ENCODE measurements around the gene FABP6.

Gene FABP6

GRCh38 chr5:160263326-160263855 is 34.1 kb downstream of the FABP6 start:
- DNase-seq: no peak

- DNase-seq: no peak
These were observed 36.7 kb downstream of the FABP6 start for GRCh38 chr5:160266044-160266443.

- no peak for DNase-seq
These were observed 37.5 kb downstream of the FABP6 start for GRCh38 chr5:160266752-160267345.

- no peak for DNase-seq
These were observed 38.8 kb downstream of the FABP6 start for GRCh38 chr5:160268121-160268520.

GRCh38 chr5:160269017-160269416 is 39.7 kb downstream of the FABP6 start:
- DNase-seq: peak; percentile 24

GRCh38 chr5:160270704-160271103 is 41.4 kb downstream of the FABP6 start:
- no peak for DNase-seq

GRCh38 chr5:160271396-160271795 is 42.1 kb downstream of the FABP6 start:
- DNase-seq: no peak

- DNase-seq: no peak
These were observed 42.5 kb downstream of the FABP6 start for GRCh38 chr5:160271836-160272235.

- no peak for DNase-seq
These were observed 43.0 kb downstream of the FABP6 start for GRCh38 chr5:160272264-160272663.

GRCh38 chr5:160272889-160273288 is 43.6 kb downstream of the FABP6 start:
- DNase-seq: no peak

- DNase-seq: no peak
These were observed 45.2 kb downstream of the FABP6 start for GRCh38 chr5:160274483-160274931.

GRCh38 chr5:160278343-160278742 is 49.0 kb downstream of the FABP6 start:
- DNase-seq: no peak

- no peak for DNase-seq
These were observed 51.2 kb downstream of the FABP6 start for GRCh38 chr5:160280384-160281095.

GRCh38 chr5:160281275-160281674 is 52.0 kb downstream of the FABP6 start:
- no peak for DNase-seq

GRCh38 chr5:160284291-160284873 is 55.1 kb downstream of the FABP6 start:
- DNase-seq: no peak

GRCh38 chr5:160285316-160285715 is 56.0 kb downstream of the FABP6 start:
- DNase-seq: no peak

- DNase-seq: no peak
These were observed 57.6 kb downstream of the FABP6 start for GRCh38 chr5:160286947-160287346.

- no peak for DNase-seq
These were observed 58.2 kb downstream of the FABP6 start for GRCh38 chr5:160287378-160288051.

All from CD4-positive, alpha-beta T cell treated with Interleukin-12 subunit alpha and Interleukin-12 subunit beta, for 1 hour (primary cell).